HG03378 (cell line): ENCODE results near the gene RASA3.

ENCODE experiments used
- ATAC-seq: cut with Tn5 transposase; IDR thresholded peaks from one replicate; pipeline ENCODE4 v1.9.1; 2021; ENCODE audit warnings: mild to moderate bottlenecking, moderate library complexity; ENCODE audit not compliant: unreplicated experiment

Gene RASA3

GRCh38 chr13:113960276-113960948 is 172.0 kb downstream of the RASA3 start:
- no peak for ATAC-seq

DNA sequence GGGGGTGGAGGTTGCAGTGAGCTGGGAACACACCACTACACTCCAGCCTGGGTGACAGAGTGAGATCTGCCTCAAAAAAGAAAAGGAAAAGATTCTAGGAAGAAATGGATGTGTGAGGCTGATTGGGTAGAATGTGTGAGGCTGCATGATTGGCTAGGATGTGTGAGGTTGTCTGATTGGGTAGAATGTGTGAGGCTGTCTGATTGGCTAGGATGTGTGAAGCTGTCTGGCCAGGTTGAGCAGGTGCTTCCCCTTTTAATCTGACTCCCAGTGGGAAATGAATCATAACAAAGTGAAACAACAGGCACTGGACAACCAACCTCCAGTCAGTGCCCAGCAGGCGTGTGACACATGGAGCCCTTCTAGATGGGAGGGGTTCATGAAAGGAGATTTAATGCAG is 173.2 kb downstream of the RASA3 start:
- ATAC-seq, result no peak

GRCh38 chr13:113958373-113958772 is 174.1 kb downstream of the RASA3 start:
- no peak for ATAC-seq

DNA sequence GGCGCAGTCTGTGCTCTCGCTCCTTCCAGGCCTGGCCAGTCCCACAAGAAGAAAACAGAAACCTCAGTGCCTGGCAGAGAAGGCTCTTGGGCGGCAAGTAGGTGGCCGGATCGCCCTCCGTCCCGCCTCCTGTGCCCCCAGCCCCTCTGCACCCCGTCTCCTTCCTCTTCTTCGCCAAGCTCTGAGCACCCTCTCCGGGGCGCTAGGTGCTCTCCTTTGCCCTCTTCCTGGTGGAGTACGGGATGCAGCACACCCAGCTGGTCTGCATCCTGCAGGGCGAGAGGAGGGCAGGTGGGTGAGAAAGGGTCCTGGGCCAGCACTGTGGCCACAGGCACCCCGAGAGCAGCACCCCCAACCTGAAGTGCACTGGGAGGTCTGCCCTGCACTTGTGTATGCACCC is 175.9 kb downstream of the RASA3 start:
- no peak for ATAC-seq

GRCh38 chr13:113955691-113956090 is 176.7 kb downstream of the RASA3 start:
- ATAC-seq, result no peak

DNA sequence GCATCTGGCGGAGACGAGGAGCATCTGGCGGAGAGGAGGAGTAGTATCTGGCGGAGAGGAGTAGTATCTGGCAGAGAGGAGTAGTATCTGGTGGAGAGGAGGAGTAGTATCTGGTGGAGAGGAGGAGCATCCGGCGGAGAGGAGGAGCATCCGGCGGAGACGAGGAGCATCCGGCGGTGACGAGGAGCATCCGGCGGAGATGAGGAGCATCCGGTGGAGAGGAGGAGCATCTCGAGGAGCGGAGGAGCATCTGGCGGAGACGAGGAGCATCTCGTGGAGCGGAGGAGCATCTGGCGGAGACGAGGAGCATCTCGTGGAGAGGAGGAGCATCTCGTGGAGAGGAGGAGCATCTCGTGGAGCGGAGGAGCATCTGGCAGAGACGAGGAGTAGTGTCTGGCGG is 177.2 kb downstream of the RASA3 start:
- no peak for ATAC-seq

GRCh38 chr13:113954046-113954835 is 178.2 kb downstream of the RASA3 start:
- no peak for ATAC-seq

DNA sequence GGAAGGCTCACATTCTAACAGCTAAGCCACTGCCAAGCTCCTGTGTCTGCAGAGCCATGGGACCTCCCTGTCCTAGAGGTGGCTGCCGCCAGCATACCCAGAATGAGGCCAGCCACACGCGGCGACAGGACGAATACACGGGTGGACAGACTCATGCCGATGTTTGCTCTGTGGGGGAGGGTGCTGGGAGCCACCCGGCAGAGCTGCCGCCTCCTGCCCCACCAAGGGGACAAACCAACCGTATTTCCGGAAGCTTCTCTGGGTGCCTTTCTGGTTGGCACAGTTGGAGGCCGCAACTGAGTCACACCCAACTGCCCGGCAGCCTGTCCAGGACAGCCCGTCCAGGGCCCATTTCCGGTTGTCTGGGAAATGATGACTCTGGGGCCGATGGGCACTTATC is 178.9 kb downstream of the RASA3 start:
- no peak for ATAC-seq

- no peak for ATAC-seq
These were observed 179.4 kb downstream of the RASA3 start for GRCh38 chr13:113952983-113953520.

GRCh38 chr13:113952151-113952982 is 180.1 kb downstream of the RASA3 start:
- ATAC-seq, result no peak

- ATAC-seq, result no peak
These were observed 181.0 kb downstream of the RASA3 start for GRCh38 chr13:113951246-113951999.

GRCh38 chr13:113950451-113951245 is 181.8 kb downstream of the RASA3 start:
- no peak for ATAC-seq

DNA sequence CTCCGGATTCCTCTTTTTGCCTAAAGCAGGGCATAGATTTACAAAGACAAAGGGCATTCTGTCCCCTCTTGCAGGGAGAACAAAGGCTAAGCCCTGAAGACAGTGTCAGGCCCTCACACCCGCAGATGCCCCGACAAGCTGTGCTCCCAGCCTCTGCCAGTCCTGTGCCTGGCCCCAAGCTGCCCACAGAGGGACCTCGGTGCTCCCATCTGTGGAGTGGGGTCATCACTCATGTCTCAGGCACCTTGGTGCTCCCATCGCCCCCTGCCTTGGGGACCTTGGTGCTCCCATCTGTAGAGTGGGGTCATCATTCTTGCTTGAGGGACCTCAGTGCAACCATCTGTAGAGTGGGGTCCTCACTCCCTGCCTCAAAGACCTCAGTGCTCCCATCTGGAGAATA is 182.9 kb downstream of the RASA3 start:
- ATAC-seq, result no peak

- ATAC-seq, result no peak
These were observed 184.2 kb downstream of the RASA3 start for GRCh38 chr13:113948034-113948742.

DNA sequence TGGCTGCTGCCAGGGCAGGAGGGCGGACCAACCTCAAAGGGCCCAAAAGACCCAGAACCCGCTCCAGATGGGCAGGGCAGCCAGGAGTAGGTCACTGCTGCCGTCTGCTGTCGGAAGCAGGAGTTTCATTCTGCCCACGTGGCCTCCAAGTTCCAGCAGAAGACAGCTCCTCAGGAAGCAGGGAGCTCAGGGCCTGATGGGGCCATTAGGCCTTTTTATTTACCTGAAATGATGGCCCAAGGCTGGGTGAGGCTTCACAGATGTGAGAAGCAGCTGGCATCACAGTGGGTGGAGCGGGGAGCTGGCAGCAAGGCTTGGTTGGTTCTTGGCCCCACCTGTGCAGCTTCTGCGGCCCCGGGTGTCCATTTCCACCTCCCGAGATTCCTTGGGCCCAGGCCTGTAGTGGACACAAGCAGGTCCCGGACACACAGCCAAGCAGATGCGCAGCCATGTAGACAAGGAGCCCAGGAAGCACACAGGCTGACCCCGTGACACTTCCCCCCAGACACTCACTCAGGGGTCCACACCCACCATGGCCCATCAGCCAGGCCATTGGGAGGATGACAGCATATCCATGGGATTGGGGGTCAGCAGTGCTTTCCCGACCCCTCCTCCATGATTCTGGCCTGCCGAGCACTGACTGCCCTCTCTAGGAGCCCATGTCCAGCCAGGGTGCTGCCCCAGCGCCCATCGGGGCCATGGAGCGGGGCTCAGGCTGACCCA is 185.0 kb downstream of the RASA3 start:
- ATAC-seq, result no peak

- no peak for ATAC-seq
These were observed 185.8 kb downstream of the RASA3 start for GRCh38 chr13:113946409-113947181.

DNA sequence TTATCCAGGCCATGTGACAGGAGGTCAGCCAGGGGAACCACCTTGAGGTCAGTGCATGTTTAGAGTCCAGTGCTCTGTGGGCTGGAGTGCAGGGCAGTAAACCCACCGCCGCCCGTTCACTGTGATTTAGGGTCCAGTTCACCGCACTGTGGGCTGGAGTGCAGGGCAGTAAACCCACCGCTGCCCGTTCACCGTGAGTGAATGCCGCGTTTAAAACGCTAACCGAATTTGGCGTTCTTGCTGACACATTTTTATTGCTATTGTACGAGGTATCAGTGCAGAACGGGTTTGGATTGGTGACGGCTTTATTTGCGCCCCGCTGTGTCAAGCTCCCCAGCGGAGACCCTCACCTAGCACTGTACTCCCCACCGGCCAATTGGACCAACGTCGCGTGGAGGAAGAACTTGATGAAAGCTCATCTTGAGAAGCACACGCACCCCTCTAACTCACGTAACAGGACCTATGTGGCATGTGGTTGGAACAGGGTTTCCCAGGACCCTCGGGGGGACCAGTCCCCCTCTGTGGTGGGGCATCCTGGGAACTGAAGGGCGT is 186.5 kb downstream of the RASA3 start:
- no peak for ATAC-seq
